Ecto neural progenitor cell (in vitro differentiated cells): Measurements from ENCODE around the gene METTL24.

ENCODE experiments used
- DNase-seq: peaks from one replicate; pipeline ENCODE4 v3.0.0-alpha.2; 2018; ENCODE audit warnings: low spot score

The METTL24 gene, protein sequence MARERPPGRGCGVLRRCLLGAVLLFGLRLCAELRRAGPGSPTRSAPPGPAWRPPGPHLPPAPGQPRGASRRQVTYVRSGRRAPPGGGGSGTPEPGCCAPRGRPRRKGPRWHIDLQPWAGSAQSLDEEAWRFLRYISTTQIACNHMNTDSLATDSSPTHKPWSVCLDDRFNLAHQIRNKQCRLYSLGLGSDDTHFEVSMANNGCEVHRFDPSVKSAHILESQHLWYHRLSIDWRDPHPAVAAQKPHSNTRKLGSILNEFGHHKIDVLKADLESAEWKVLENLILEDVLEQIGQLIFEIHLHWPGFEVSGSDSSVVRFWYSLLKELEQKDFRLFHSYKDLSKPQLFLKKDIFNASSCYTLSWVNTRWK

DNA sequence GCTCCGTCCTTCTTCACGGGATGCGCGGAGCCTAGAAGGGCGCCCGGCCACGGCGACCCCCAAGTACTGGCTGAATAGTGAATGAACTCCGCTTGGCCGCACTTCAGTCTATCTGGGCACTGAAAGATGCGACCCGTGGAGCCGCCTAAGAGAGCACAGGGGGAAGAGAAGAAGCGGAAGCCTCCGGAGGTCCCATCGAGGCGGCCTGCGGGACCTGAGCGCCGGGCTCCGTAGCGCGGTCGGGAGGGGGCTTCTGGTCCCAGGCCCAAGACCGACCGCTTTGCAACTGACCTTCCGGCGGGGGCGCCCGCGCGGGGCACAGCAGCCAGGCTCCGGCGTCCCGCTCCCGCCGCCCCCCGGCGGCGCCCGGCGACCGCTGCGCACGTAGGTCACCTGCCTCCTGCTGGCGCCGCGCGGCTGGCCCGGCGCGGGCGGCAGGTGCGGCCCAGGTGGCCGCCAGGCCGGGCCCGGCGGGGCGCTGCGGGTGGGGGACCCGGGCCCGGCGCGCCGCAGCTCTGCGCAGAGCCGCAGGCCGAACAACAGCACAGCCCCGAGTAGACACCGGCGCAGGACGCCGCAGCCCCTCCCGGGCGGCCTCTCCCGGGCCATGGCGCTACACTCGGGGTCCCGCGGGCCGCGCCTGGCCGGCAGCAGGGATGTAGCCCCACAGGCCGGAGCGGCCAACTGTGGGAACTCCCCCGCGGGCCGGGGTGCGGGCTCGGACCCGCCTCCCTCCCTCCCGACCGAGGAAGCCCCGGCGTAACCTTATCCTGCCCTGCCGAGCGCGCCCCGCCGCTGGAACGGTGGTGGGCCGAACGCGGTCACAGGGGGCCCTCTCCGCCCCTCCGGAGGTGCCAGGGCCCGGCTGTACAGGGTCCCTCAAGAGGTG lies at the start of gene METTL24:
Gene METTL24 (minus strand): TSS at position 686 of the 889 bp plus-strand sequence. CDS start 77 bp downstream, at position 609.
- DNase-seq: peak; percentile 75

DNA sequence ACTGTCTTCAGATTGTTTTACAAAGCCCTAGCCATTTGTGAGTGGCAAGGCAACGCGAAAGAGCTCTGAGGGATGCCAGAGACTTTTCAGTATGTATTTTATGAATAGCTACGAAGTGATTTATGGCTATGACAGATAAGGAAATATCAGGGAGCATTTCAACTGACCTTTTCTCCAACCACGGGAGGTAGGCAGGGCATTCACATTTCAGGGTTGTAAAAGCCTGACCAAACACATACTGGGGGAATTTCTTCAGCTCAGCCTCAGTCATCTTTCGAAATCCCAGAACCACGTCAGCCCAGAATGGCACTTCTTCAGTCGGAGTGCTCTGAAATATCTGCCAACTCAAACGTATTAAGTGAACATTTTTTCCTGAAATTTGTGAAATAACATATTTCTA lies 46.5 kb upstream of the METTL24 start:
- DNase-seq: no peak

DNA sequence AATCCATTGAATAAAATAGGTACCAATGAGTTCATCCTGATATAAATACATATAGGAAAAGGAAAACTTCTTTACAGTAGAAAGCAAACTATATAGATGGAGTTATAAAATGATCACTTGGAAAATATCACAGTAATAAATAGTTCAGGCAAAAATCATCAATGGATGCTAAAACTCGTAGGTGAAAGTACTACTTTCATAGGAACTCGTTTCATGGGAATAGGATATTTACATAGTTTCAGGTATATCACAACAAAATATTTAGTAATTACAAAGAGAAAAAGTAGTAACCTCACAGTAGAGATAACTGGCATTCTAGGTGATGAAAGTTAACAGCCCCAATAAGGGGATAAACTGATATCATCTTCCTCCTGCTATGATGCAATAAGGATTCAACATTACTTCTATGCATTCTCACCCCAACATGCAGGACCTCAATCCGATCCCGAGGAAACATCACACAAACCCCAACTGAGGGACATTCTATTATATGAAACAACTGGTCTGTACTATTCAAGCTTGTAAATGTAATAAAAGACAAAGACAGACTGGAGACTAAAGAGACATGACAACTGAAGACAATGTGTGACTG lies 43.5 kb upstream of the METTL24 start:
- no peak for DNase-seq

DNA sequence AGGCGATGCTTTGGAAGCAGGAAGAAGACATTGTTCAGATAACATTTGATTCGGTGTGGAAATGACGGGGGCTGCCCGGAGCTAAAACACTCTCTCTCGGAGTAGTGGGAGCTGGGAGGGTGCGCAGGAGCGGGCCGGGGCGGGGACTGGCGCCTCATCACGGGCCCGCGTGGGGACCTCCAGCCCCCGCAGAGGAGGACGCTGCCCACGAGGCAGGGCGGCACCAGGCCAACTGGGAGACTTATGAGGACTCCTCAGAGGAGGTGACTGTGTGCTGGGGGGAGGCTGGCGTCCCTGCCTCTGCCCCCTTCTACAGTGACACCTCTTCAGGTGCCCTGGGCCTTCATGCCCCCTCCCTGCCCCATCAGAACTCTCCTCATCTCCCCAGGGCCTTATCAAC lies 42.1 kb upstream of the METTL24 start:
- no peak for DNase-seq

DNA sequence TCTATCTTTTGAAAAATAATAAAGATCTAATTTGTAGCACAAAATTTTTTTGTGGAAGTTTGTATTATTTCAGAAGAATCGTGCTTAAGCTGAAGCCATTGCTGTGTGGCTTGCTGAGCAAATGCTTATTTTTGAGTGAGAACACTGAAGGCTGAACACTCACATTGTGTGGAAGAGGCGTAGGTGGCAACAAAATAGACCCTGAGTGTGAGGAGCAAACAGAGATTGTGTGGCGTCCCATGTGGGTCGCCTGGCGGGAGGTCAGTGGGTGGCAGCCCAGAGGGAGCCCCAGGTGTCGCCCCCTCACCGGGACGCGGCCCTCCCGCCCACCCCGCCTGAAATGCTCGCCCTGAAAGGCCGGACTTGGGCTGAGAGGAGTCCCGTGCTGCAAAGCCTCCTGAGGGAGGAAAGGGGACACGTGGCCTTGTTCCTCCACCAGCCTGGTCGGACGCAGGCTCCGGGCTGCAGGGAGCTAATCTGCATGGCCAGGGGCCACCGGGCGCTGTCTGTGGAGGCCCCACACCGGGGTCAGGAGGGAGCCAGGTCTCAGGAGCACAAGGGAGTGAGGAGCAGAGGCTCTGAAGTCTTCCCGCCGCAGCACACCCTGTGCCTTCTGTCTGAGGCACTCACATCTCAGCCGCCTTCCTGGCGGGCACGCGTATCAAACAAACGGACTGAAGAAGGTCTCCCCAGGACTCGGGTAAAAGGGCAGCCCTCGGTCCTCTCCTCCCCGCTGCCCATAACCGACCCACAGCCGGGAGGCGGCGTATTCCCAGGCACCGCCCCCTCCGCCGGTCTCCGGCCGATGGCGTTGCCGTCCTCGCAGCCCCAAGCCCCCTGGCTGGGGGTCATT lies 41.3 kb upstream of the METTL24 start:
- no peak for DNase-seq

DNA sequence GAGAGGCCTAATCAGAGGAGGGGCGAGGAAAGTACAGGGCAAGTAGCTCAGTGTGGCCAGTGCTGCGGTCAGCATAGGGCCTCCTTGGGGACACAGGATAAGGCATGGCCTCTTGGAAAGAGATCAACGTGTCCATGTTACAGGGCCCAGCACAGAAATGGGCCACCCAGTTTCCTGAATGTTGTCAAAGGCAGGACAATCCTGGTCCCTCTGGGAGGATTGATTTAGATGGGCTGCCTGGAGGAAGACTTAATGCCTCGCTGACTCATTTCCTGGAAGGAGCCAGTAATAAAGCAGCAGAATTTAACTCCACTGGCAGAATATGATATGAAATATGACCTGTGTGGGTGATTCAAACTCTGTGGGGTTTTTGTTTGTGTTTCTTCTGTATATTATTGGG lies 40.6 kb upstream of the METTL24 start:
- DNase-seq: no peak

DNA sequence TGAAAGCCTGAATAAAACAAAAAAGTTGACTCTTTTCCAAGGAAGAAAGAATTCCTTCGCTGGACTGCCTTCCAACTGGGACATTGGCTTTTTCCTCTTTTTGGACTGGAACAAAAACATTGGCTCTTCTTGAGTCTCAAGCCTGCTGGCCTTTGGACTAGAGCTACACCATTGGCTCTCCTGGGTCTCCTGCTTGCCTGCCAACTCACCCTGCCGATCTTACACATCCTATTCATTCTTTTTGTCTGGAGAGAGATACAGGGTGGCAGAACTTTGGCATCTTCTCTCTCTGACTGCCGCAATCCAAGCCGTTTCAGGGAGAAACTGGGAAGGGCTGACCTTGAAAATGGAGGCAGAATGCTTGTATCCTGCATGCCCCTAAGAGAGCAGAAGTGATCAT lies 37.1 kb upstream of the METTL24 start:
- no peak for DNase-seq

DNA sequence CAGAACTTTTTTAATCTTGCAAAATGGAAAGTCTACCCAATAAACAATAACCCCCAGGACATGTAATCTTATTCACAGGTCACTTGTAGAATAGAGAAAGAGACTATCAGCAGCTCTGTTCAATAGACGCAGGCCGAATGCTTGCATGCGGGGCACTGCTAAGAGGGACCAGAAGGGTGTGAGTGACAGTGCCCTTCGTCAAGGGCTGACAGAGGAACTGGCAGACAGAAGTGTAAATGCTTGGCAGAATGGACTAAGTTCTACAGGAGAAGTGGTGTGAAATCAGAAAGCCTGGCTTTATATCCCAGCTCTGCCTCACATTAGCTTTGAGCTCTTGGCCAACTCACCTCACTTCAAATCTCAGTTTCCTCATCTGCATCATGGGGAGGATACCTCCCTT lies 36.3 kb upstream of the METTL24 start:
- no peak for DNase-seq

DNA sequence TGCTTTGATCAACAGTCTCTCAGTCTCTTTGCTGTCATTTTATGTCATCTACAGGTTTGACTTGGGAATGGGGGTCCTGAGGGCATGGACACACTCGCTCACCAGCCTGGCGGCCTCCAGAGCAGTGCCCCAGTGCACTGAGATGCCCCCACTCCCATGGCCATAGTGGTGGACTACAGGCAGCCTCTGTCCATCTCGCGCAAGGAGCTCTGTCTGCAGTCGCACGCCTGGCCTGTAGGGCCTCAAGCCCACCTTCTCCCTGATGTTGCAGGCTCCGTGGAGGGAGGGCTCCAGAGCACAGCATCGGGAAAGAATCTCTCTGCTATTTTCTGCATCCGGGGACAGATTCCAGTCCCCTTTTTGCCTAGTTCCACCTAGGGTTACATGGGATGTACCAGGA lies 34.6 kb upstream of the METTL24 start:
- no peak for DNase-seq

DNA sequence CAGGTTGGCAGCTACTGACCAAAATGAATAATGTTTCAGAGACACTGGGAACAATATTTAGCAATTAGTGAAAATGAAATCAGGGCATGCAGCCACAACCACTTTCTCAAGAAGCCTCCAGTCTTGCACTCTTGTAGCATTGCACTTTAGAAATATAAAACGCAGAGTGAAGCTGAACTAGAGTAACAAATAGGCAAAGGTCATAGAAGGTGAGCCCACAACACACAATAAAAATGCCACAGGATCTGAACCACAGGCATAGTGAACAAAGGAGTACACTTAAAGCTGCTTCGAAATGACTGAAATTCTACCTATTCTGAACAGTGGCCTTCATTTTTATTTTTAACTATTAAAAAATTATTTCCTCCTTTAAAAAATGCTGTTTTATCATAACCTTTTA lies 32.3 kb upstream of the METTL24 start:
- no peak for DNase-seq

DNA sequence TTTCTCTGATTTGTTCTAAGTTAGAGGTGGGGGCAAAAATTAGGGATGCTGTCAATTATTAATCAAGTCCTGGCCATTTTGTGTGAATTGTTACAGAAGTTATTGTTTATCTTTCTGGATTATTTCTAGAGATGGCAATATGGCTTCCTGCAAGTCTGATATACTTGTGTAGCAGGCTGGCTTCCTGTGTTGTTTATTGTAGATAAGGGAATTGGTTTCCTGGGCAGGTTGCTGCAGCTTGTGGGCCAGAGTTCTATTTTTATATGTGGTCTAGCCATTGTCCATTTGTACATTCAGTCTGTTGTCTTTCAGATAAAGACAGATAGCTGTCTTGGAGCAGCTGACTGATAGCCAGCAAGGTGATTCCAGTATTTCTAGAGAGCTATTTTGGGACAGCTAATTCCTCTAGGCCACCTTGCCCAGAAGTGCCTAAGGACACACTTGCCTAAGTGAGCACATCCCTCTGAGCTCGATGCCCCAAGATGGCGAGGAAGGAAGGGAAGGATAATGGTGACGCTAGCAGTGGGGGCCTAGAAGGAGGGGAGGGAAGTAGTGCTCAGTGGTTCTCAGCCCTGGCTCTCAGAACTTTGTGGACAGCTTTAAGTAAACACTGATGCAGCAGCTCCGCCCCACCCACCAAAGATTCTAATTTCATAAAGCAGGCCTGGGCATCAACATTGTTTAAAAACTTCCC lies 31.7 kb upstream of the METTL24 start:
- no peak for DNase-seq

DNA sequence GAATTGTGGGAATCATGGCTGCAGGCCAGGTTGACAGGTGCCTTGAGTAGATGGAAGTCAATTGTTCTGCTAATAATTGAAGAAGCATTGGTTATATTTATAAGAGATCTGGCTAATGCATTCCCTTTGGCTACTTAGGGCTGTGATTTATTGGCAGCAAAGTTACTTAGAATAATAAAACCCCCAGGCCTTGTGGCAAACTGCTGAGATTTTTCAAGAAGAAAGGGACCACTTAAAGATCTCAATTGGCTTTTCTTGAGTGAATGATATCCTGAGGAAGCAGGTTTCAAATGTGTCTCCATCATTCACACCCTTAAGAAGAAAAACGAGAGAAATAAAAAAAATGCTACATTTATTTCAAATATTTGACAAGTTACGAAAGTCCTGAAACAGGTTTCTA lies 29.8 kb upstream of the METTL24 start:
- no peak for DNase-seq

DNA sequence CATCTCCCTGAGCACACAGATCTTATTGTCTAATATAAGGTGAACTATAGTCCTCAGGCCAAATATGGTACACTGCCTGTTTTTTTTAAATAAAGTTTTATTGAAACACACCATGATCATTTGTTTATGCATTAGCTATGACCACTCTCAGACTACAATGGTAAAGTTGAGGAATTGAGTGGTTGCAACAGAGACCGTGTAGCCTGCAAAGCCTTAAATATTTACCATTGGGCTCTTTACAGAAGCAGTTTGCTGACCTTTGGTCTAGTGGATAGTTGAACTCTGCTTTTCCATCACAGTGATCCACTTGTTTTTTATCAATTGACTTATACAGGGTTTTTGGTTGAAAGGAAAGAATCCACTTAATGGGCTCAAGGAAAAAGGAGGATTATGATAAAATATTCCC lies 27.3 kb upstream of the METTL24 start:
- no peak for DNase-seq

DNA sequence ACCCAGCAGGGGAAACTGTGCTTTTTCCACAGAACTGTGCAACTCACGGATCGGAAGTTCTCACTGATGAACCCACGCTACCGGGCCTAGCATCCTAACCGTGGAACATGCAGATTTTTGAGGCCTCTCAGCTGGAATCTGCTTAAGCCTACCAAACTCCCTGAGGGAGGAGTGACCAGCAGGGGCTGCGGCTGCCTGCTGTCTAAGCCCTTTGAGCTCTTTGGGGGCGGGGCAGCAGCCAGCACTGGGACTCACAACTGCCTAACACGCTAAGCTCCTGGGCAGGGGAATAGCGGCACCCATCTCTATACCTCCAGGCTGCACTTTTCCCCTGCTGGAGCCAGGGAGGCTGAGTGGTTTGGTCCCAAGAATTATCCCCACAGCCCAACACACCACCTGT lies 20.4 kb upstream of the METTL24 start:
- peak; percentile 70 for DNase-seq

DNA sequence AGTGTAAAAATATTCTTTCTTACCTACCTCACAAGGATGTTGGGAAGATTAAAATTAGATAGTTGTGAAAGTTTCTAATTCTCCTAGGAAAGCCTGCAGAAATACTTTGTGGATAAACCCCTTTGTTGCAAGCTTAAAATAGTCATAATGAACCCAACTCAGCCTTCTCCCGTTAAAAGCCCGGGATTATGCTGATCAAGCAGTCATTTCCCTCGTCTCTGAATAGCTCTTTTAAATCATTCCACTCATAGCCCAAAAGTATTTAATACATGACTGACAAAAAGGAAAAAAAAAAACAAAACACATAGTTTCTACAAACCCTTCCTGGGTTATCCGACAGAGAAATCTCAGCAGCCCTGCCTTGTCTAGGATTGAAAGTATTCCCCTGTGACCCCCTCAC lies 10.9 kb upstream of the METTL24 start:
- no peak for DNase-seq

DNA sequence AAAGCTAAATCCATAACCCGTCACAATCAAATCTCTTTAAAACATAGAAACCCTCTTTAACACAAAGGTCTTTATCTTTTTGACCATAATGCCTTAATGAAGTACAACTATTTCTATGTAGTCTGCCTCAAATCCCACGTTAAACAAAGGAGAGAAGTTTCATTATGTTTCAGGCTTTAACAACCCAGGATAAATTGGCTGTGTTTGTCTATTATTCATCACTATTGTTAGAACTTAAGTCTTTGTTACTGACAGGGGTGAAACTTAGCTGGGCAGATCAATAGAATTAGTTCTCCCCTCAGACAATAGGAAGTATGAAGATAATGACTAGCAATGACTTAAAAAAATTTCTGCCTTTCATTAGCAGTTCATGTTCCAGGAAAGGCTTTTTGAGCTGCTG lies 10.1 kb upstream of the METTL24 start:
- DNase-seq: no peak

DNA sequence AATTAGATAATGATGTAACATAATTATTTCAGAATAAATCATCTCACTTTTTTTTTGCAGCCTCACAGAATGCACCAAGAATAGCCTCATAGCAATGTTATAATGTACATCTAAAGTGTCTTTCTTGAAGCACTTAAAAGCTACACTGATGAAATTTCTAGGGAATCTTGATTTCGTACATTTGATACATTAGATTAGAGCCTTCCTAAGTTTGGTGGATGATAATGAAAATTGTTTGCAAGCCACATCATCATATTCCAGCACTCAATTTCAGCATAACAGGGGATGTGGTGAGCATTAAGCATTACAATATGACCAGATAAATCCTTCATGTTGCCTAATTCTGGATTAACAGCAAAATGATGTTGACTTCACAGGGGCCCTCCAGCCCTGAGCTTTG lies 9.7 kb upstream of the METTL24 start:
- DNase-seq: no peak

DNA sequence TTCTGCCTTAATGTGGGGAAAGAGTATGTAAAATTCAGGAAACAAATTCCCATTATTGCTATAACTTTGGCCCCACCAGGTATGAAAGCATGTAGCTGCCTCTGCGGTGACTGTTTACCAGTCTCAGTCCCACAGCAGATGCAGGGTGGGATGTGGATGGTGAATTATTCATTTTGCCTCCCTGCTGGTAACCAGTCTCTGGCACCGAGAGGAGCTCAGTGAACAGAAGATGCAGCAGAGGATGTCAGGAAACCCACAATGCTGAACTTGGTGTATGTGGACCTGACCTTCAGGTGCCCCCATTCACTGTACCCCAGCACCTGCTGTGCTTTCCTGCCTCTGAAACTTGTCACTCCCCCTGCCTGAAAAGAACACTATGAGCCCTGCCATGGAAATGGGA lies 8.8 kb upstream of the METTL24 start:
- no peak for DNase-seq

DNA sequence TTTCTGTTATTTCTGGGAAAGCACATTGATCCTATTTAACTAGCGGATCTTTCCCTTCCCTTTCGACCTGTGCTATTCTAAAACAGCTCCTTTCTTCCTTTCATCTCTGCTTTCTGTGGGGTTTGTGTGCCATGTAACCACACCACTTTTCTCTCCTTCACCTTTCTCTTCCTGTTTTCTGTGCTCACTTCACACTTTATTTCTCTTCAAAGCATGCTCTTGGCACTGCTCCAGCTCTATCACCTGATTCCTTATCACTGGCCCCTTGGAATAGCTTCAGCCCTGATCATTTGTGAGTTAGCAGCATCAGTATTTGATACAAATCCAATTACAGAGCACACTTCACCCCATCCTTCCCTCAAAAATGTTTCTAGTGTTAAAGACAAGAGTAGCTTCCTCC lies 8.1 kb upstream of the METTL24 start:
- DNase-seq: no peak

DNA sequence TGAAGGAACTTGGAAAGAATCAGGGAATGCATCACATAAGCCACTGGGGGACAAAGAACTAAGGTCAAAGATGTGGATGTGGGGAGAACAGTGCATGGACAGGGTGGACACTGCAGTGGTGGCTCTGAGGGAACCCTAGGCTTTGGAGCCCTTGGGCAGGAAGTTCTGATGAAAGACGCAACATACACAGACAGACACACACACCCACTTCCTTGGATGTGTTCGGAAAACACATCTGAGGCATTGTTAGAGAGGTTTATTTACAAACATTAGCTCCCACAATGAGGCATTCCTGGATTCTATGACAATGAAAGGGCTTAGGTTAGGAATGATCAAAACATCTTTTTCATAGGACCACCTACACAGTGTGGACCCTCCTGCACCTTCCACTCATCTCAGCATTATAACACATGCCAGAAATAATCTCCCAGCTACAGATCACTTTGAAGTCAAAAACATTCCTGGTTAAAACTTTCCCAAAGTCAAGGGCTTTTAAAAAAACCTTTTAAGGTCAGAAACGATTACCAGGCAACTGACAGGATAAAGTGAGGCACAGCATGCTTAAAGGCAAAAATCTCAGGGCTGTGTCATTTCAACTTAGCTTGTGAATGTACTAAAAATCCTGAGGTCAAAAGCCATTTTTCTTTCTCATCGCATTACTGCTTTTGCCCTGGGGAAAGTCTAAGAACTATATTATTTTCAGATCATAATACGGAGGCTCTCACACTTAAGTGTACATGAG lies 6.4 kb upstream of the METTL24 start:
- DNase-seq: no peak

DNA sequence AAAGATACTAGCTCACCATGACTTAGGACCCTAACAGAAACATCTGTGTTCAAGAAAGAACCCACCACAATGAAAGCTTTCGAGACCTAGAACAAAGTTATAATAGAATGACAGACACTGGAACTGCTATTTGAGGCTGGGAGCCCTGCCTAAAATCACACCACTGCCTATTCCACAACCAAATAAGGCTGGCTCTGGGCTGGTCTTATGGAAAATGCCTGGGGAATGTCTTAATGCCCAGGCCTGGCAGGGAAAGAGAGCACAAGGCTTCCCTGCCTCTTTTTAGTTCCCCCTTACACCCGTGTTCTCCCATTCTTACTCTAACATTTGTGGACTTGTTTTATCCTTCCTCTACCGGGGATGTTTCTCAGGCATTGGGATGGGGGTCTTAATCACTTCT lies 5.6 kb upstream of the METTL24 start:
- DNase-seq: no peak
